SK-N-SH treated with all-trans-retinoic acid at 6 μM for 48 hours (cell line): ENCODE data around the gene KRT82.

Experiments used
- ATAC-seq: fragments of 200-7000 bp; cut with Tn5 transposase; 3 replicates; pipeline ENCODE4 v1.9.1; 2020; ENCODE audit warnings: mild to moderate bottlenecking, moderate library complexity
- ARNTL ChIP-seq: fragments of 450-650 bp; formaldehyde crosslinking; IDR thresholded peaks from 2 replicates; pipeline ENCODE4 v1.5.0; 2020; ENCODE audit warnings: low read depth, mild to moderate bottlenecking, moderate library complexity, borderline replicate concordance
- BACH2 ChIP-seq: fragments of 250-450 bp; sonication (Bioruptor Pico); IDR thresholded peaks from 2 replicates; pipeline ENCODE4 v1.9.0; 2021; ENCODE audit warnings: mild to moderate bottlenecking, borderline replicate concordance
- CREB5 ChIP-seq: fragments of 250-450 bp; sonication (Bioruptor Pico); IDR thresholded peaks from 2 replicates; pipeline ENCODE4 v1.5.1; 2020; ENCODE audit warnings: low read depth, mild to moderate bottlenecking, moderate library complexity
- CSDC2 ChIP-seq: fragments of 250-450 bp; sonication (Bioruptor Pico); IDR thresholded peaks from 2 replicates; pipeline ENCODE4 v1.5.0; 2020; ENCODE audit warnings: mild to moderate bottlenecking, moderate library complexity
- ESRRG ChIP-seq: fragments of 250-450 bp; sonication (Bioruptor Pico); IDR thresholded peaks from 2 replicates; pipeline ENCODE4 v1.6.1; 2021; ENCODE audit warnings: mild to moderate bottlenecking
- GLIS3 ChIP-seq: fragments of 250-450 bp; sonication (Bioruptor Pico); IDR thresholded peaks from 2 replicates; pipeline ENCODE4 v1.5.0; 2020; ENCODE audit warnings: mild to moderate bottlenecking, moderate library complexity
- ISL1 ChIP-seq: fragments of 250-450 bp; sonication (Bioruptor Pico); IDR thresholded peaks from 2 replicates; pipeline ENCODE4 v2.1.2; 2022; ENCODE audit warnings: mild to moderate bottlenecking, moderate library complexity
- OSR1 ChIP-seq: fragments of 250-450 bp; sonication (Bioruptor Pico); IDR thresholded peaks from 2 replicates; pipeline ENCODE4 v1.8.0; 2022; ENCODE audit warnings: moderate library complexity, mild to moderate bottlenecking, inconsistent platforms
- PATZ1 ChIP-seq: fragments of 250-450 bp; sonication (Bioruptor Pico); IDR thresholded peaks from 2 replicates; pipeline ENCODE4 v1.8.0; 2020; ENCODE audit warnings: mild to moderate bottlenecking, moderate library complexity, borderline replicate concordance
- PPARA ChIP-seq: fragments of 250-450 bp; sonication (Bioruptor Pico); IDR thresholded peaks from 2 replicates; pipeline ENCODE4 v1.5.0; 2020; ENCODE audit warnings: mild to moderate bottlenecking, borderline replicate concordance
- RARB ChIP-seq: fragments of 250-450 bp; sonication (Bioruptor Pico); IDR thresholded peaks from 2 replicates; pipeline ENCODE4 v1.8.0; 2021; ENCODE audit warnings: mild to moderate bottlenecking, moderate library complexity
- SNAI2 ChIP-seq: fragments of 250-450 bp; sonication (Bioruptor Pico); IDR thresholded peaks from 2 replicates; pipeline ENCODE4 v1.5.0; 2020; ENCODE audit warnings: mild to moderate bottlenecking, moderate library complexity
- TCF4 ChIP-seq: fragments of 250-450 bp; sonication (Bioruptor Pico); IDR thresholded peaks from 2 replicates; pipeline ENCODE4 v1.8.0; 2021; ENCODE audit warnings: mild to moderate bottlenecking, moderate library complexity, borderline replicate concordance
- TOX ChIP-seq: fragments of 250-450 bp; sonication (Bioruptor Pico); IDR thresholded peaks from 2 replicates; pipeline ENCODE4 v1.8.0; 2021; ENCODE audit warnings: mild to moderate bottlenecking, moderate library complexity, borderline replicate concordance
- ZC3H10 ChIP-seq: fragments of 250-450 bp; sonication (Bioruptor Pico); IDR thresholded peaks from 2 replicates; pipeline ENCODE4 v1.5.1; 2021; ENCODE audit warnings: mild to moderate bottlenecking, moderate library complexity
- ZFP3 ChIP-seq: fragments of 250-450 bp; sonication (Bioruptor Pico); IDR thresholded peaks from 2 replicates; pipeline ENCODE4 v1.5.0; 2020; ENCODE audit warnings: mild to moderate bottlenecking, moderate library complexity
- ZFP30 ChIP-seq: fragments of 450-650 bp; formaldehyde crosslinking; IDR thresholded peaks from 2 replicates; pipeline ENCODE4 v1.5.0; 2022; ENCODE audit warnings: mild to moderate bottlenecking, moderate library complexity
- ZNF565 ChIP-seq: fragments of 450-650 bp; formaldehyde crosslinking; conservative IDR thresholded peaks from 2 replicates; pipeline ENCODE4 v1.5.0; 2020; ENCODE audit warnings: low read depth, mild to moderate bottlenecking, moderate library complexity
- ZNF70 ChIP-seq: fragments of 450-650 bp; formaldehyde crosslinking; IDR thresholded peaks from 2 replicates; pipeline ENCODE4 v1.5.0; 2020; ENCODE audit warnings: mild to moderate bottlenecking, moderate library complexity
- ZNF8 ChIP-seq: fragments of 450-650 bp; formaldehyde crosslinking; IDR thresholded peaks from 2 replicates; pipeline ENCODE4 v1.5.0; 2020; ENCODE audit warnings: mild to moderate bottlenecking, moderate library complexity
- TF ChIP-seq, protein P1 (sequence below): fragments of 250-450 bp; sonication (Bioruptor Pico); IDR thresholded peaks from 2 replicates; pipeline ENCODE4 v1.8.0; 2021; ENCODE audit warnings: low read depth, mild to moderate bottlenecking, moderate library complexity, borderline replicate concordance
- TF ChIP-seq, protein P2 (sequence below): fragments of 250-450 bp; sonication (Bioruptor Pico); IDR thresholded peaks from 2 replicates; pipeline ENCODE4 v1.5.0; 2020; ENCODE audit warnings: mild to moderate bottlenecking, moderate library complexity
- TF ChIP-seq, protein P3 (sequence below): fragments of 250-450 bp; sonication (Bioruptor Pico); IDR thresholded peaks from 2 replicates; pipeline ENCODE4 v1.5.1; 2021; ENCODE audit warnings: mild to moderate bottlenecking, moderate library complexity

The KRT82 gene

DNA sequence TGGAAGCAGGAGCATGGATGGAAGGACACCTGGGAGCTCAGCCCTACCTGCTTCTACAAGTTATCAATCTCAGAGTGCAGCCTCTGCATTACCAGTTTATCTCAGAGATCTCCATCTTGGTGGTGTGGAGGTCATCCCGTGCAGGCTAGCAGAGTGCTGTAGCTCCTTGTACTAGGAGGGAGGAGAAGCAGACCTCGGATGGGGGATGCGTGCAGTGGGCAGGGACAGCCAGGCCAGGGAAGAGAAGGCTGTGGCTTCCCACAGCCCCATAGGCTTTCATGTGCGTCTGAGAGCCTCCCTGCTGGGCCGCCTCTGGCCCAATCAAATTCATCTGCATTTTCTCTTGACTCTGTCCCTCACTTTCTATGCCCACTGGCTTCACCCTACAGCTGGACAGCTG is 8.8 kb upstream of the KRT82 start:
- TF ChIP-seq BACH2 (no peak), ISL1 (CRISPR knock-in tag) (no peak), ZFP30 (CRISPR knock-in tag) (no peak), ESRRG (CRISPR knock-in tag) (no peak), ZNF565 (CRISPR knock-in tag) (no peak), ZFP3 (CRISPR knock-in tag) (no peak), CSDC2 (CRISPR knock-in tag) (no peak), TCF4 (CRISPR knock-in tag) (no peak), ZNF8 (CRISPR knock-in tag) (no peak), RARB (CRISPR knock-in tag) (no peak), PATZ1 (CRISPR knock-in tag) (no peak), ZC3H10 (CRISPR knock-in tag) (no peak), GLIS3 (no peak), ARNTL (CRISPR knock-in tag) (no peak), PPARA (CRISPR knock-in tag) (no peak), SNAI2 (CRISPR knock-in tag) (no peak), TOX (CRISPR knock-in tag) (no peak)
- TF ChIP-seq, protein P1, sequence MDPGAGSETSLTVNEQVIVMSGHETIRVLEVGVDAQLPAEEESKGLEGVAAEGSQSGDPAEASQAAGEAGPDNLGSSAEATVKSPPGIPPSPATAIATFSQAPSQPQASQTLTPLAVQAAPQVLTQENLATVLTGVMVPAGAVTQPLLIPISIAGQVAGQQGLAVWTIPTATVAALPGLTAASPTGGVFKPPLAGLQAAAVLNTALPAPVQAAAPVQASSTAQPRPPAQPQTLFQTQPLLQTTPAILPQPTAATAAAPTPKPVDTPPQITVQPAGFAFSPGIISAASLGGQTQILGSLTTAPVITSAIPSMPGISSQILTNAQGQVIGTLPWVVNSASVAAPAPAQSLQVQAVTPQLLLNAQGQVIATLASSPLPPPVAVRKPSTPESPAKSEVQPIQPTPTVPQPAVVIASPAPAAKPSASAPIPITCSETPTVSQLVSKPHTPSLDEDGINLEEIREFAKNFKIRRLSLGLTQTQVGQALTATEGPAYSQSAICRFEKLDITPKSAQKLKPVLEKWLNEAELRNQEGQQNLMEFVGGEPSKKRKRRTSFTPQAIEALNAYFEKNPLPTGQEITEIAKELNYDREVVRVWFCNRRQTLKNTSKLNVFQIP, result no peak
- TF ChIP-seq, protein P2, sequence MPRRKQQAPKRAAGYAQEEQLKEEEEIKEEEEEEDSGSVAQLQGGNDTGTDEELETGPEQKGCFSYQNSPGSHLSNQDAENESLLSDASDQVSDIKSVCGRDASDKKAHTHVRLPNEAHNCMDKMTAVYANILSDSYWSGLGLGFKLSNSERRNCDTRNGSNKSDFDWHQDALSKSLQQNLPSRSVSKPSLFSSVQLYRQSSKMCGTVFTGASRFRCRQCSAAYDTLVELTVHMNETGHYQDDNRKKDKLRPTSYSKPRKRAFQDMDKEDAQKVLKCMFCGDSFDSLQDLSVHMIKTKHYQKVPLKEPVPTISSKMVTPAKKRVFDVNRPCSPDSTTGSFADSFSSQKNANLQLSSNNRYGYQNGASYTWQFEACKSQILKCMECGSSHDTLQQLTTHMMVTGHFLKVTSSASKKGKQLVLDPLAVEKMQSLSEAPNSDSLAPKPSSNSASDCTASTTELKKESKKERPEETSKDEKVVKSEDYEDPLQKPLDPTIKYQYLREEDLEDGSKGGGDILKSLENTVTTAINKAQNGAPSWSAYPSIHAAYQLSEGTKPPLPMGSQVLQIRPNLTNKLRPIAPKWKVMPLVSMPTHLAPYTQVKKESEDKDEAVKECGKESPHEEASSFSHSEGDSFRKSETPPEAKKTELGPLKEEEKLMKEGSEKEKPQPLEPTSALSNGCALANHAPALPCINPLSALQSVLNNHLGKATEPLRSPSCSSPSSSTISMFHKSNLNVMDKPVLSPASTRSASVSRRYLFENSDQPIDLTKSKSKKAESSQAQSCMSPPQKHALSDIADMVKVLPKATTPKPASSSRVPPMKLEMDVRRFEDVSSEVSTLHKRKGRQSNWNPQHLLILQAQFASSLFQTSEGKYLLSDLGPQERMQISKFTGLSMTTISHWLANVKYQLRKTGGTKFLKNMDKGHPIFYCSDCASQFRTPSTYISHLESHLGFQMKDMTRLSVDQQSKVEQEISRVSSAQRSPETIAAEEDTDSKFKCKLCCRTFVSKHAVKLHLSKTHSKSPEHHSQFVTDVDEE, result no peak
- TF ChIP-seq, protein P3, sequence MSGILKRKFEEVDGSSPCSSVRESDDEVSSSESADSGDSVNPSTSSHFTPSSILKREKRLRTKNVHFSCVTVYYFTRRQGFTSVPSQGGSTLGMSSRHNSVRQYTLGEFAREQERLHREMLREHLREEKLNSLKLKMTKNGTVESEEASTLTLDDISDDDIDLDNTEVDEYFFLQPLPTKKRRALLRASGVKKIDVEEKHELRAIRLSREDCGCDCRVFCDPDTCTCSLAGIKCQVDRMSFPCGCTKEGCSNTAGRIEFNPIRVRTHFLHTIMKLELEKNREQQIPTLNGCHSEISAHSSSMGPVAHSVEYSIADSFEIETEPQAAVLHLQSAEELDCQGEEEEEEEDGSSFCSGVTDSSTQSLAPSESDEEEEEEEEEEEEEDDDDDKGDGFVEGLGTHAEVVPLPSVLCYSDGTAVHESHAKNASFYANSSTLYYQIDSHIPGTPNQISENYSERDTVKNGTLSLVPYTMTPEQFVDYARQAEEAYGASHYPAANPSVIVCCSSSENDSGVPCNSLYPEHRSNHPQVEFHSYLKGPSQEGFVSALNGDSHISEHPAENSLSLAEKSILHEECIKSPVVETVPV (CRISPR knock-in tag), result no peak
- no peak for ATAC-seq

DNA sequence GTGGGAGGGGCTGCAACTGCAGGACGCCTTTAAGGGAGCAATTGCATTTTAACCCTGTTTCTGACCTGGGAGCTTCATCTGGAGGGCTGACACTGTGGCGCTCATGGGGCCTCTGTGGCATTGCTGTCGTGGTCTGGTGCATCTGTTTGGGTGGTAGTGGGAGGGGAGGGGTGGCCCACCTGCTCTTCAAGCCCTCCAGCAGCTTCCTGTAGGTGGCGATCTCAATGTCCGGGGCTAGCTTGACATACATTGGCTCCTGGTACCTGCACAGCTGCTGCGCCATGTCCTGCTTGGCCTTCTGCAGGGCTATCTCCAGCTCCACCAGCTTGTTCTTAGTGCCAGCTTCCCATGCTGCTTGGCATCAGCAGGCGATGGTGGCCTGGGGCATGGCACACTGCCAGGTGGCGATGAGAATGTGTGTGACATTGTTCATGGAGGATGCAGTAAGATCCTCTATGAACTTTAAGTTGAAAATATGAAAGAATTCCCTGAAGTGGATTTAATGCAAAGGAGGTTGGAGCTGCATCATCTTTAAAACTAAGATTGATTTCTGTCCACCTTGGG is 7.7 kb upstream of the KRT82 start:
- ATAC-seq, result no peak
- TF ChIP-seq ZC3H10 (CRISPR knock-in tag) (no peak), ZNF70 (CRISPR knock-in tag) (no peak), RARB (CRISPR knock-in tag) (no peak), CREB5 (CRISPR knock-in tag) (no peak), ZNF565 (CRISPR knock-in tag) (no peak), ZFP30 (CRISPR knock-in tag) (no peak), ZNF8 (CRISPR knock-in tag) (no peak), TCF4 (CRISPR knock-in tag) (no peak), BACH2 (no peak), ISL1 (CRISPR knock-in tag) (no peak), OSR1 (CRISPR knock-in tag) (no peak), TOX (CRISPR knock-in tag) (no peak), PATZ1 (CRISPR knock-in tag) (no peak), ZFP3 (CRISPR knock-in tag) (no peak), ESRRG (CRISPR knock-in tag) (no peak), PPARA (CRISPR knock-in tag) (no peak), GLIS3 (no peak), CSDC2 (CRISPR knock-in tag) (no peak)
- TF ChIP-seq, protein P3 (CRISPR knock-in tag), result no peak
- TF ChIP-seq, protein P1, result no peak
